ENCODE data around the gene RPTN.

DNA sequence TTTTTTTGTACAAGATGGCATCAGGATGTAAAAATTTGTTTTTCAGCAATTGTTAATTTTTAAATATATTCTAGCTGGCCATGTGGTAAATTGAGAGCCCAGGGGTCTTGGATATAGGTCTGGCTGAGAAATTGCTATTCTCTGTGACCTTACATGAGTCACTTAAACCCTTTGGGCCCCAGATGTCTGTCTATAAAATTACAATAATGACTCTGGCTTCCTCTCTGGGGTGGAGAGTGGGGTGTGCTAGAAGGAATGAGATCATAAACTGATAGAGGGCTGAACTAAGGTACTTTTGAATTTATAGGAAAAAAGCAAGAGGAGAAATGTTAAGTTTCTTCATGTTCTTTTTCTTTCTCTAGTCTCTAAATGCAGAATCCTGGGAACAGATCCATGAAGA is 31.4 kb downstream of the RPTN start:
- TF ChIP-seq, protein P1, sequence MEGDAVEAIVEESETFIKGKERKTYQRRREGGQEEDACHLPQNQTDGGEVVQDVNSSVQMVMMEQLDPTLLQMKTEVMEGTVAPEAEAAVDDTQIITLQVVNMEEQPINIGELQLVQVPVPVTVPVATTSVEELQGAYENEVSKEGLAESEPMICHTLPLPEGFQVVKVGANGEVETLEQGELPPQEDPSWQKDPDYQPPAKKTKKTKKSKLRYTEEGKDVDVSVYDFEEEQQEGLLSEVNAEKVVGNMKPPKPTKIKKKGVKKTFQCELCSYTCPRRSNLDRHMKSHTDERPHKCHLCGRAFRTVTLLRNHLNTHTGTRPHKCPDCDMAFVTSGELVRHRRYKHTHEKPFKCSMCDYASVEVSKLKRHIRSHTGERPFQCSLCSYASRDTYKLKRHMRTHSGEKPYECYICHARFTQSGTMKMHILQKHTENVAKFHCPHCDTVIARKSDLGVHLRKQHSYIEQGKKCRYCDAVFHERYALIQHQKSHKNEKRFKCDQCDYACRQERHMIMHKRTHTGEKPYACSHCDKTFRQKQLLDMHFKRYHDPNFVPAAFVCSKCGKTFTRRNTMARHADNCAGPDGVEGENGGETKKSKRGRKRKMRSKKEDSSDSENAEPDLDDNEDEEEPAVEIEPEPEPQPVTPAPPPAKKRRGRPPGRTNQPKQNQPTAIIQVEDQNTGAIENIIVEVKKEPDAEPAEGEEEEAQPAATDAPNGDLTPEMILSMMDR (IDR thresholded peaks at IDR 0.05): no peak
- TF ChIP-seq MXI1 (IDR thresholded peaks at IDR 0.05; ENCODE audit: low read depth, low read length) (no peak), NFIC (IDR thresholded peaks at IDR 0.05; ENCODE audit: borderline replicate concordance) (no peak), RCOR1 (IDR thresholded peaks at IDR 0.05; ENCODE audit: low read length) (no peak), POLR2AphosphoS5 (IDR thresholded peaks at IDR 0.05; ENCODE audit: low read depth, low read length) (no peak), EZH2phosphoT487 (IDR thresholded peaks at IDR 0.05; ENCODE audit: borderline replicate concordance, low read depth) (no peak), RXRA (IDR thresholded peaks at IDR 0.05; ENCODE audit: borderline replicate concordance, low read depth) (no peak), EP300 (IDR thresholded peaks at IDR 0.05; ENCODE audit: borderline replicate concordance in 1 of 2, low read depth in 1 of 2, low read length in 1 of 2) (no peak), SIN3A (IDR thresholded peaks at IDR 0.05; ENCODE audit: borderline replicate concordance, low read depth, low read length) (no peak), JUND (IDR thresholded peaks at IDR 0.05) (no peak), FOXM1 (IDR thresholded peaks at IDR 0.05; ENCODE audit: low read depth) (no peak)
- TF ChIP-seq, protein P2, sequence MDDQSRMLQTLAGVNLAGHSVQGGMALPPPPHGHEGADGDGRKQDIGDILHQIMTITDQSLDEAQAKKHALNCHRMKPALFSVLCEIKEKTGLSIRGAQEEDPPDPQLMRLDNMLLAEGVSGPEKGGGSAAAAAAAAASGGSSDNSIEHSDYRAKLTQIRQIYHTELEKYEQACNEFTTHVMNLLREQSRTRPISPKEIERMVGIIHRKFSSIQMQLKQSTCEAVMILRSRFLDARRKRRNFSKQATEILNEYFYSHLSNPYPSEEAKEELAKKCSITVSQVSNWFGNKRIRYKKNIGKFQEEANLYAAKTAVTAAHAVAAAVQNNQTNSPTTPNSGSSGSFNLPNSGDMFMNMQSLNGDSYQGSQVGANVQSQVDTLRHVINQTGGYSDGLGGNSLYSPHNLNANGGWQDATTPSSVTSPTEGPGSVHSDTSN (IDR thresholded peaks at IDR 0.05): no peak

All from SK-N-SH (cell line).